NB4 (cell line): ENCODE data around the gene ATP11A.

Experiments used
- DNase-seq: peaks from one replicate; pipeline ENCODE4 v3.0.0; 2010; ENCODE audit warnings: low read depth
- H3K4me3 ChIP-seq: one replicate; pipeline ENCODE4 v1.5.1; 2011; ENCODE audit warnings: mild to moderate bottlenecking, low read depth, low read length, moderate library complexity
- CTCF ChIP-seq: IDR thresholded peaks from one replicate; pipeline ENCODE4 v1.5.1; 2012; ENCODE audit warnings: low read depth, low read length
- MAX ChIP-seq: IDR thresholded peaks from 2 replicates; pipeline ENCODE4 v1.6.1; 2011; ENCODE audit warnings: low read depth, low read length
- MYC ChIP-seq: IDR thresholded peaks from 2 replicates; pipeline ENCODE4 v1.6.1; 2011; ENCODE audit warnings: low read depth, low read length
- POLR2A ChIP-seq: IDR thresholded peaks from 2 replicates; pipeline ENCODE4 v1.6.1; 2011; ENCODE audit warnings: mild to moderate bottlenecking; ENCODE audit not compliant: insufficient read length; ENCODE audit errors: extremely low read depth

Gene ATP11A

GRCh38 chr13:112832811-112833210, 143.0 kb downstream of the ATP11A start:
- TF ChIP-seq CTCF (no peak), POLR2A (no peak)
- no peak overlapping the region for H3K4me3 ChIP-seq
- no peak for DNase-seq

- DNase-seq = no peak
- no peak overlapping the region for H3K4me3 ChIP-seq
- TF ChIP-seq CTCF (no peak), MAX (no peak), MYC (no peak), POLR2A (no peak)
Measured at GRCh38 chr13:112833551-112834257, 143.9 kb downstream of the ATP11A start.

GRCh38 chr13:112835344-112835743, 145.5 kb downstream of the ATP11A start:
- no peak for TF ChIP-seq CTCF
- no peak for TF ChIP-seq MAX
- no peak for TF ChIP-seq POLR2A
- TF ChIP-seq MYC = no peak
- H3K4me3 ChIP-seq = no peak overlapping the region
- no peak for DNase-seq

- DNase-seq = no peak
- TF ChIP-seq CTCF (no peak), POLR2A (no peak), MAX (no peak), MYC (no peak)
- H3K4me3 ChIP-seq = no peak overlapping the region
Measured at GRCh38 chr13:112835796-112836195, 146.0 kb downstream of the ATP11A start.

DNA sequence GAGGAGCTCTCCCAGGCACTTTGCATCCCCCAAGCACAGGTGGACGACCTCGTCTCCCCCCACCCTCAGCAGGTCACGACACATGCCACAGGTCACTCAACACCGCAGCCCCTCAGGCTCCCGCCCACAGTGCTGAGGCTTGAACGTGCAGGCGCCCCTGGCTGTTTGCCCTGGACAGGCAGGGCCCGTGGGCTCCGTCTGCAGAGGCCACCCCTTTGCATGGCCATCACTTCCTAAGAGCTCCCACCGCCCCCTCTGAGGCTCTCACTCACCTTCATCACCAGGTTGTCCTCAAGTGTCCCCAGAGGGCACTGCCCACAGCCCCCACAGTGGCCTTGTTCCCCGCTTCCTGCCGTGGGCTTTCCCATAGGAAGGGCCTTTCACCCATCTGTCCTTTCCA, 147.1 kb downstream of the ATP11A start:
- no peak overlapping the region for H3K4me3 ChIP-seq
- TF ChIP-seq CTCF (no peak), MAX (no peak), MYC (no peak), POLR2A (no peak)
- no peak for DNase-seq

- DNase-seq = no peak
- no peak overlapping the region for H3K4me3 ChIP-seq
- TF ChIP-seq POLR2A (no peak), MYC (no peak), CTCF (no peak), MAX (no peak)
Measured at GRCh38 chr13:112837371-112838037, 147.7 kb downstream of the ATP11A start.
